HG03159 (cell line): ENCODE results near the gene ADH1A.
"Not testable (repeated sequence)": the region's sequence is repeated elsewhere in the genome, so short reads cannot be mapped to it uniquely, and the experiment has no call there.

ENCODE experiments used
- ATAC-seq: cut with Tn5 transposase; IDR thresholded peaks from one replicate; pipeline ENCODE4 v1.9.1; 2021; ENCODE audit warnings: mild to moderate bottlenecking, moderate library complexity; ENCODE audit not compliant: unreplicated experiment

ADH1A gene

GRCh38 chr4:99282731-99283130 is 8.1 kb downstream of the ADH1A start:
- ATAC-seq = no peak

GRCh38 chr4:99281261-99281660 is 9.5 kb downstream of the ADH1A start:
- no peak for ATAC-seq

- ATAC-seq = no peak
These were observed 14.4 kb downstream of the ADH1A start for GRCh38 chr4:99276417-99276816.

- no peak for ATAC-seq
These were observed 14.9 kb downstream of the ADH1A start for GRCh38 chr4:99275885-99276284.

GRCh38 chr4:99275050-99275449 is 15.7 kb downstream of the ADH1A start:
- ATAC-seq = no peak

- no peak for ATAC-seq
These were observed 17.1 kb downstream of the ADH1A start for GRCh38 chr4:99273704-99274103.

- ATAC-seq = peak; percentile 79
These were observed 25.9 kb downstream of the ADH1A start for GRCh38 chr4:99264927-99265326.

GRCh38 chr4:99252746-99253145 is 38.0 kb downstream of the ADH1A start:
- ATAC-seq = no peak

GRCh38 chr4:99248714-99249113 is 42.1 kb downstream of the ADH1A start:
- ATAC-seq = no peak

- no peak for ATAC-seq
These were observed 54.8 kb downstream of the ADH1A start for GRCh38 chr4:99235955-99236354.

GRCh38 chr4:99234331-99235010 is 56.3 kb downstream of the ADH1A start:
- no peak for ATAC-seq

GRCh38 chr4:99233397-99233796 is 57.4 kb downstream of the ADH1A start:
- ATAC-seq = not testable (repeated sequence)

- ATAC-seq = not testable (repeated sequence)
These were observed 62.1 kb downstream of the ADH1A start for GRCh38 chr4:99228706-99229105.

- ATAC-seq = not testable (repeated sequence)
These were observed 63.1 kb downstream of the ADH1A start for GRCh38 chr4:99227646-99228045.
